ENCODE data around the gene SRRD. TPM values are rescaled to one million over a fixed set of nuclear protein-coding genes. Genes with fewer than 3 reads are reported as not detected.

The SRRD gene
- total RNA-seq, 1 experiment from 2014 or later, result 43.5 TPM

GRCh38 chr22:26542831-26543230 lies 59.2 kb downstream of the SRRD start:
- Histone ChIP-seq H2AFZ (ENCODE audit: low read length) (no peak overlapping the region), H3K4me3 (ENCODE audit: low read length) (no peak overlapping the region), H3K27ac (ENCODE audit: low read length) (no peak overlapping the region), H3K9me2 (replicated peaks; ENCODE audit: insufficient read depth, low read length) (no peaks in the 10 kb centered on the region), H3K4me2 (ENCODE audit: low read depth, low read length, poor library complexity, severe bottlenecking) (no peak overlapping the region), H3K9ac (ENCODE audit: low read length) (no peak overlapping the region), H4K20me1 (ENCODE audit: insufficient read depth, low read depth, low read length) (no peaks in the 10 kb centered on the region), H3K27me3 (ENCODE audit: low read length) (no peaks in the 10 kb centered on the region), H3K9me3 (ENCODE audit: low read length) (no peaks in the 10 kb centered on the region), H3K79me2 (ENCODE audit: low read length) (peaks cover 40% of the 10 kb centered on the region), H3K36me3 (ENCODE audit: insufficient read depth, low read length) (0 out of 2 replicates have a peak, but pooled peaks cover 2% of the 10 kb centered on the region), H3K4me1 (ENCODE audit: low read length) (peaks cover 20% of the 10 kb centered on the region)
- DNase-seq, result no peak

Other genes starting within 250 kb of the SRRD start
- 30.7 and 33.3 TPM in 2 replicates for gene ASPHD2, start 54.6 kb upstream of the SRRD start, total RNA-seq (2014; rRNA removed; shearing (Covaris generic); ENCODE audit: low replicate concordance)
- 42.1 and 46.1 TPM in 2 replicates for gene HPS4, start 94 bp upstream of the SRRD start, total RNA-seq (2014; rRNA removed; shearing (Covaris generic); ENCODE audit: low replicate concordance)
- 39.4 and 46.0 TPM in 2 replicates for gene TFIP11, start 28.6 kb downstream of the SRRD start, total RNA-seq (2014; rRNA removed; shearing (Covaris generic); ENCODE audit: low replicate concordance)
- 52.9 and 61.4 TPM in 2 replicates for gene TPST2, start 106.3 kb downstream of the SRRD start, total RNA-seq (2014; rRNA removed; shearing (Covaris generic); ENCODE audit: low replicate concordance)
- gene CRYBB1, start 134.2 kb downstream of the SRRD start, total RNA-seq (2014; rRNA removed; shearing (Covaris generic); ENCODE audit: low replicate concordance), result 0.22 and 2.2 TPM in 2 replicates
- gene CRYBA4, start 138.1 kb downstream of the SRRD start, total RNA-seq (2014; rRNA removed; shearing (Covaris generic); ENCODE audit: low replicate concordance), result not detected in 2 replicates
- gene MIAT, start 173.7 kb downstream of the SRRD start, total RNA-seq (2014; rRNA removed; shearing (Covaris generic); ENCODE audit: low replicate concordance), result 1.5 and 2.6 TPM in 2 replicates